Neural progenitor cell (in vitro differentiated cells): ENCODE results near the gene SOBP. TPM values are rescaled to one million over a fixed set of nuclear protein-coding genes. Genes with fewer than 3 reads are reported as not detected.

Experiments used
- DNase-seq: peaks from one replicate; pipeline ENCODE4 v3.0.0-alpha.2; 2016; ENCODE audit warnings: low spot score
- H2AFZ ChIP-seq: fragments of 200-600 bp; sonication (generic); replicated peaks from 2 replicates; pipeline ENCODE4 v1.6.1; 2016; ENCODE audit warnings: antibody characterized with exemption
- H3F3A ChIP-seq: fragments of 200-600 bp; sonication (generic); 2 replicates; pipeline ENCODE4 v1.6.1; 2016; ENCODE audit warnings: antibody characterized with exemption, low read depth
- H3K27ac ChIP-seq: fragments of 200-600 bp; sonication (generic); 2 replicates; pipeline ENCODE4 v1.5.1; 2016; ENCODE audit warnings: mild to moderate bottlenecking
- H3K27me3 ChIP-seq: fragments of 200-600 bp; sonication (generic); 2 replicates; pipeline ENCODE4 v1.6.1; 2016; ENCODE audit warnings: mild to moderate bottlenecking, moderate library complexity
- H3K36me3 ChIP-seq: fragments of 200-600 bp; sonication (generic); 2 replicates; pipeline ENCODE4 v1.5.1; 2016
- H3K4me1 ChIP-seq: fragments of 200-600 bp; sonication (generic); 2 replicates; pipeline ENCODE4 v1.6.1; 2016; ENCODE audit warnings: mixed run types
- H3K4me2 ChIP-seq: fragments of 200-600 bp; sonication (generic); 2 replicates; pipeline ENCODE4 v1.6.1; 2016
- H3K4me3 ChIP-seq: fragments of 200-600 bp; sonication (generic); 2 replicates; pipeline ENCODE4 v1.5.1; 2016
- H3K79me2 ChIP-seq: fragments of 200-600 bp; sonication (generic); 2 replicates; pipeline ENCODE4 v1.6.1; 2016; ENCODE audit warnings: low read depth
- H3K9ac ChIP-seq: fragments of 200-600 bp; sonication (generic); 2 replicates; pipeline ENCODE4 v1.6.1; 2016
- H3K9me3 ChIP-seq: fragments of 200-600 bp; sonication (generic); 2 replicates; pipeline ENCODE4 v1.5.1; 2016; ENCODE audit warnings: low read depth
- H4K20me1 ChIP-seq: fragments of 200-600 bp; sonication (generic); 2 replicates; pipeline ENCODE4 v1.6.1; 2016; ENCODE audit warnings: low read depth
- H3K27ac Mint-ChIP-seq: 3 replicates; pipeline ENCODE4 v1.8.0; 2021; ENCODE audit warnings: mixed read lengths
- H3K27me3 Mint-ChIP-seq: 2 replicates; pipeline ENCODE4 v1.8.0; 2022; ENCODE audit warnings: low read depth, mild to moderate bottlenecking, inconsistent platforms, moderate library complexity, mixed read lengths; ENCODE audit not compliant: insufficient read depth
- H3K36me3 Mint-ChIP-seq: 3 replicates; pipeline ENCODE4 v1.8.0; 2021; ENCODE audit warnings: mixed read lengths
- H3K4me1 Mint-ChIP-seq: 3 replicates; pipeline ENCODE4 v1.8.0; 2021; ENCODE audit warnings: mixed read lengths
- H3K4me3 Mint-ChIP-seq: 3 replicates; pipeline ENCODE4 v1.8.0; 2021; ENCODE audit warnings: mild to moderate bottlenecking, moderate library complexity, mixed read lengths
- H3K9me3 Mint-ChIP-seq: 3 replicates; pipeline ENCODE4 v1.8.0; 2020; ENCODE audit warnings: mixed read lengths
- CTCF ChIP-seq: fragments of 200-600 bp; sonication (generic); IDR thresholded peaks from 2 replicates; pipeline ENCODE4 v1.5.1; 2017; ENCODE audit warnings: antibody characterized with exemption, mild to moderate bottlenecking
- EZH2 ChIP-seq: fragments of 200-600 bp; sonication (generic); IDR thresholded peaks from 2 replicates; pipeline ENCODE4 v1.6.1; 2017; ENCODE audit warnings: antibody characterized with exemption, mild to moderate bottlenecking, moderate library complexity
- EZH2phosphoT487 ChIP-seq: fragments of 200-600 bp; sonication (generic); IDR thresholded peaks from 2 replicates; pipeline ENCODE4 v1.6.1; 2017; ENCODE audit warnings: antibody characterized with exemption
- total RNA-seq: library from RNA; depleted of rRNA; stranded (reverse); fragments of >200 nt; gene quantifications from 2 replicates; pipeline ENCODE4 v1.2.3, GENCODE V29; 2015; ENCODE audit warnings: low replicate concordance

SOBP gene
- total RNA-seq, 1 donor from 2014 or later: 12.6 TPM

GRCh38 chr6:107642861-107643328, 153.0 kb downstream of the SOBP start:
- H3K36me3 ChIP-seq: no peaks in the 10 kb centered on the region
- Mint-ChIP-seq H3K4me1 (peaks cover 16% of the 10 kb centered on the region), H3K27me3 (peaks cover 3% of the 10 kb centered on the region), H3K27ac (no peak overlapping the region), H3K36me3 (peaks cover 12% of the 10 kb centered on the region), H3K9me3 (no peaks in the 10 kb centered on the region), H3K4me3 (no peak overlapping the region)
- TF ChIP-seq CTCF (no peak), EZH2phosphoT487 (no peak), EZH2 (no peak)
- no peak overlapping the region for H3K9ac ChIP-seq
- H3F3A ChIP-seq: no peaks in the 10 kb centered on the region
- peaks cover 4% of the 10 kb centered on the region for H4K20me1 ChIP-seq
- H2AFZ ChIP-seq: no peak overlapping the region
- H3K9me3 ChIP-seq: no peaks in the 10 kb centered on the region
- peaks cover 10% of the 10 kb centered on the region for H3K4me1 ChIP-seq
- no peak for DNase-seq
- no peak overlapping the region for H3K4me2 ChIP-seq
- no peak overlapping the region for H3K27ac ChIP-seq
- no peak overlapping the region for H3K4me3 ChIP-seq
- no peaks in the 10 kb centered on the region for H3K27me3 ChIP-seq
- H3K79me2 ChIP-seq: no peaks in the 10 kb centered on the region

GRCh38 chr6:107644513-107644912, 154.6 kb downstream of the SOBP start:
- Histone ChIP-seq H3K27ac (no peak overlapping the region), H3K9me3 (no peaks in the 10 kb centered on the region), H3K4me3 (no peak overlapping the region), H3K27me3 (no peaks in the 10 kb centered on the region), H4K20me1 (peaks cover 4% of the 10 kb centered on the region), H3K36me3 (no peaks in the 10 kb centered on the region), H3F3A (no peaks in the 10 kb centered on the region), H3K4me2 (no peak overlapping the region), H3K79me2 (no peaks in the 10 kb centered on the region), H3K9ac (no peak overlapping the region), H3K4me1 (peaks cover 10% of the 10 kb centered on the region), H2AFZ (no peak overlapping the region)
- peaks cover 10% of the 10 kb centered on the region for H3K36me3 Mint-ChIP-seq
- no peak overlapping the region for H3K4me3 Mint-ChIP-seq
- H3K9me3 Mint-ChIP-seq: no peaks in the 10 kb centered on the region
- H3K27me3 Mint-ChIP-seq: peaks cover 3% of the 10 kb centered on the region
- no peak overlapping the region for H3K27ac Mint-ChIP-seq
- TF ChIP-seq EZH2: no peak
- no peak for TF ChIP-seq EZH2phosphoT487
- no peak for TF ChIP-seq CTCF
- DNase-seq: no peak
- peaks cover 22% of the 10 kb centered on the region for H3K4me1 Mint-ChIP-seq

- peak; percentile 59 for DNase-seq
- peaks cover 11% of the 10 kb centered on the region for H3K36me3 Mint-ChIP-seq
- peaks cover 3% of the 10 kb centered on the region for H3K27me3 Mint-ChIP-seq
- H3K9me3 ChIP-seq: no peaks in the 10 kb centered on the region
- H3K9ac ChIP-seq: no peak overlapping the region
- H3K4me3 Mint-ChIP-seq: no peak overlapping the region
- H3F3A ChIP-seq: no peaks in the 10 kb centered on the region
- no peaks in the 10 kb centered on the region for H3K36me3 ChIP-seq
- H2AFZ ChIP-seq: no peak overlapping the region
- H3K4me1 ChIP-seq: peaks cover 10% of the 10 kb centered on the region
- peak overlapping the region; percentile 1 for H3K27ac Mint-ChIP-seq
- H3K4me1 Mint-ChIP-seq: peaks cover 22% of the 10 kb centered on the region
- TF ChIP-seq EZH2 (no peak), CTCF (no peak), EZH2phosphoT487 (no peak)
- H3K27me3 ChIP-seq: no peaks in the 10 kb centered on the region
- peaks cover 4% of the 10 kb centered on the region for H4K20me1 ChIP-seq
- no peaks in the 10 kb centered on the region for H3K79me2 ChIP-seq
- no peak overlapping the region for H3K27ac ChIP-seq
- H3K4me3 ChIP-seq: no peak overlapping the region
- H3K4me2 ChIP-seq: no peak overlapping the region
- no peaks in the 10 kb centered on the region for H3K9me3 Mint-ChIP-seq
Measured at GRCh38 chr6:107645740-107646139, 155.8 kb downstream of the SOBP start.
